GM10266 (cell line): ENCODE data around the gene CCL17.
"Not testable (repeated sequence)": the region's sequence is repeated elsewhere in the genome, so short reads cannot be mapped to it uniquely, and the experiment has no call there.

Experiments used
- DNase-seq: peaks from one replicate; pipeline ENCODE4 v3.0.0; 2012; ENCODE audit errors: extremely low spot score
- CTCF ChIP-seq: IDR thresholded peaks from 2 replicates; pipeline ENCODE4 v1.5.1; 2012; ENCODE audit warnings: mild to moderate bottlenecking, low read depth; ENCODE audit not compliant: control insufficient read depth, insufficient read depth; ENCODE audit errors: missing control alignments

CCL17 gene

GRCh38 chr16:57391708-57392107 lies 12.9 kb upstream of the CCL17 start:
- TF ChIP-seq CTCF, result no peak

GRCh38 chr16:57392694-57393093 lies 11.9 kb upstream of the CCL17 start:
- no peak for TF ChIP-seq CTCF
- DNase-seq, result no peak

More at GRCh38 chr16:57391708-57392107, 12.9 kb upstream of the CCL17 start:
- DNase-seq, result no peak

- no peak for TF ChIP-seq CTCF
- DNase-seq, result no peak
Observed at GRCh38 chr16:57394444-57394843, 10.1 kb upstream of the CCL17 start.

- TF ChIP-seq CTCF, result no peak
- DNase-seq, result no peak
Observed at GRCh38 chr16:57395026-57395425, 9.5 kb upstream of the CCL17 start.

GRCh38 chr16:57396786-57397185 lies 7.8 kb upstream of the CCL17 start:
- DNase-seq, result no peak
- TF ChIP-seq CTCF, result no peak

- not testable (repeated sequence) for DNase-seq
Observed at GRCh38 chr16:57397493-57397892, 7.1 kb upstream of the CCL17 start.

- no peak for DNase-seq
- no peak for TF ChIP-seq CTCF
Observed at GRCh38 chr16:57401943-57402640, 2.5 kb upstream of the CCL17 start.

- DNase-seq, result no peak
- no peak for TF ChIP-seq CTCF
Observed at GRCh38 chr16:57405097-57405496, 530 bp downstream of the CCL17 start.
